B cell (primary cell): ENCODE measurements around the gene CFAP90. TPM values are rescaled to one million over a fixed set of nuclear protein-coding genes. Genes with fewer than 3 reads are reported as not detected.

ENCODE experiments used
- ATAC-seq: fragments of 200-7000 bp; cut with Tn5 transposase; one replicate; pipeline ENCODE4 v1.10.0; 2021; ENCODE audit warnings: low read depth, mild to moderate bottlenecking, moderate number of reproducible peaks, moderate library complexity
- CTCF ChIA-PET: fragments of 350-600 bp; sonication (Branson Sonifier 250); formaldehyde crosslinking; loops from one replicate; lab custom pipeline; 2021; ENCODE audit warnings: antibody characterized with exemption, inconsistent platforms; lab: Charles Lee
- POLR2A ChIA-PET: fragments of 350-600 bp; sonication (Branson Sonifier 250); formaldehyde crosslinking; loops from one replicate; lab custom pipeline; 2021; ENCODE audit warnings: antibody characterized with exemption; lab: Charles Lee
- DNase-seq: peaks from one replicate; pipeline ENCODE4 v3.0.0; 2013
- H2AFZ ChIP-seq: 2 replicates; pipeline ENCODE4 v1.6.1; 2012; ENCODE audit warnings: mild to moderate bottlenecking, low read depth, low read length; ENCODE audit not compliant: insufficient read depth, poor library complexity, severe bottlenecking
- H3K27ac ChIP-seq, 2 donors: 1 replicate in 1 of 2; 2 replicates in 1 of 2; pipeline ENCODE4 v1.5.1; 2012 to 2013; ENCODE audit warnings: low read length in 2 of 2, mild to moderate bottlenecking in 2 of 2, moderate library complexity in 1 of 2
- H3K27me3 ChIP-seq, 4 experiments: fragments of 200-600 bp in 1 of 4; sonication (generic) in 1 of 4; replicated peaks in 1 of 4; 1 replicate in 2 of 4; 2 replicates in 2 of 4; pipeline versions ENCODE4 v1.6.1 to v1.7.0; 2013 to 2016; ENCODE audit warnings: low read length in 3 of 4, mild to moderate bottlenecking in 2 of 4, mixed read lengths in 1 of 4, moderate library complexity in 1 of 4; ENCODE audit not compliant: insufficient read depth in 4 of 4, control insufficient read depth in 3 of 4; ENCODE audit errors: control extremely low read depth in 1 of 4
- H3K36me3 ChIP-seq, 2 experiments: replicated peaks in 1 of 2; 1 replicate in 1 of 2; 2 replicates in 1 of 2; pipeline versions ENCODE4 v1.6.1 to v1.7.1; 2013; ENCODE audit warnings: low read length in 1 of 2; ENCODE audit not compliant: insufficient read depth in 2 of 2, control insufficient read depth in 1 of 2; ENCODE audit errors: control extremely low read depth in 1 of 2, extremely low read depth in 1 of 2
- H3K4me1 ChIP-seq, 2 donors: fragments of 200-600 bp in 1 of 2; sonication (generic) in 1 of 2; 1 replicate in 1 of 2; 2 replicates in 1 of 2; pipeline versions ENCODE4 v1.5.1 to v1.6.1; 2013 to 2017; ENCODE audit warnings: low read length in 2 of 2; ENCODE audit not compliant: control insufficient read depth in 2 of 2, insufficient read depth in 2 of 2
- H3K4me2 ChIP-seq: replicated peaks from 2 replicates; pipeline ENCODE3; 2012; ENCODE audit warnings: mild to moderate bottlenecking, low read depth, low read length; ENCODE audit not compliant: poor library complexity, severe bottlenecking
- H3K4me3 ChIP-seq, 5 experiments: fragments of 200-600 bp in 1 of 5; sonication (generic) in 1 of 5; 1 replicate in 3 of 5; 2 replicates in 2 of 5; pipeline versions ENCODE4 v1.5.1 to v1.7.0; 2011 to 2016; ENCODE audit warnings: low read length in 4 of 5, mild to moderate bottlenecking in 4 of 5, low read depth in 2 of 5, control low read depth in 1 of 5, moderate library complexity in 1 of 5; ENCODE audit not compliant: insufficient read depth in 1 of 5; ENCODE audit errors: control extremely low read depth in 1 of 5, extremely low read depth in 1 of 5
- H3K79me2 ChIP-seq: fragments of 200-600 bp; sonication (generic); one replicate; pipeline ENCODE4 v1.6.0; 2016; ENCODE audit warnings: low read length; ENCODE audit not compliant: control insufficient read depth, insufficient read depth
- H3K9ac ChIP-seq: fragments of 200-600 bp; sonication (generic); 2 replicates; pipeline ENCODE4 v1.6.1; 2017; ENCODE audit warnings: mild to moderate bottlenecking, low read length, moderate library complexity
- H3K9me3 ChIP-seq, 3 donors: one replicate each; pipeline versions ENCODE4 v1.6.1 to v1.7.1; 2013; ENCODE audit warnings: low read length in 2 of 3; ENCODE audit not compliant: control insufficient read depth in 2 of 3, insufficient read depth in 1 of 3; ENCODE audit errors: control extremely low read depth in 1 of 3
- H4K20me1 ChIP-seq: 2 replicates; pipeline ENCODE4 v1.6.0; 2012; ENCODE audit warnings: mild to moderate bottlenecking, low read length; ENCODE audit not compliant: insufficient read depth, control insufficient read depth, poor library complexity, severe bottlenecking
- H3K27ac Mint-ChIP-seq: one replicate; pipeline ENCODE4 v1.8.0; 2021; ENCODE audit warnings: mixed read lengths
- H3K27me3 Mint-ChIP-seq: one replicate; pipeline ENCODE4 v1.8.0; 2021; ENCODE audit warnings: mixed read lengths
- H3K4me1 Mint-ChIP-seq: one replicate; pipeline ENCODE4 v1.8.0; 2021; ENCODE audit warnings: mixed read lengths
- H3K4me3 Mint-ChIP-seq: one replicate; pipeline ENCODE4 v1.8.0; 2021; ENCODE audit warnings: mixed read lengths
- H3K9me3 Mint-ChIP-seq: one replicate; pipeline ENCODE4 v1.8.0; 2022; ENCODE audit warnings: mixed read lengths; ENCODE audit not compliant: insufficient read depth
- CTCF ChIP-seq: fragments of 200-600 bp; IDR thresholded peaks from one replicate; pipeline ENCODE4 v1.8.0; 2022; ENCODE audit warnings: antibody characterized with exemption, mild to moderate bottlenecking
- EZH2 ChIP-seq: IDR thresholded peaks from 2 replicates; pipeline ENCODE4 v1.6.1; 2012; ENCODE audit warnings: borderline replicate concordance, low read depth, mild to moderate bottlenecking, moderate library complexity, low read length; ENCODE audit not compliant: insufficient read depth, poor library complexity, severe bottlenecking
- WGBS: methylation state at CpG from one replicate; pipeline ENCODE4 v1.1.5; 2013; ENCODE audit warnings: missing lambda C conversion rate; ENCODE audit not compliant: insufficient coverage; 5-methylcytosine and 5-hydroxymethylcytosine counted together
- intact Hi-C: fragments of 100-400 bp; cut with micrococcal nuclease; formaldehyde crosslinking; loops from one replicate; pipeline ENCODE4 v1.10.0; 2022
- polyA plus RNA-seq: library from polyadenylated mRNA; depleted of rRNA; stranded (reverse); fragments of >200 nt; gene quantifications from 2 replicates; pipeline ENCODE4 v1.2.3, GENCODE V29; 2012
- total RNA-seq, 2 donors: library from RNA; stranded (reverse); fragments of 120-200 nt in 1 of 2; gene quantifications; 1 replicate in 1 of 2; 2 replicates in 1 of 2; pipeline versions ENCODE4 v1.2.3 to v1.2.4, GENCODE V29; 2013 to 2022

CFAP90 gene
- total and polyA plus RNA-seq, 2 donors (not counting 1 experiment from before 2014, with no cell fraction given) = not detected

GRCh38 chr5:7886849-7887475, 36.0 kb upstream of the CFAP90 start:
- peaks cover 6% of the 10 kb centered on the region for H4K20me1 ChIP-seq
- H3K4me2 ChIP-seq = no peak overlapping the region
- Mint-ChIP-seq H3K27me3 (no peaks in the 10 kb centered on the region), H3K9me3 (no peaks in the 10 kb centered on the region), H3K27ac (no peak overlapping the region), H3K4me3 (no peak overlapping the region), H3K4me1 (no peaks in the 10 kb centered on the region)
- no peak overlapping the region for H2AFZ ChIP-seq
- WGBS = 0% methylated on average over 1 of the region's 7 CpGs
- no peak overlapping the region for H3K4me3 ChIP-seq
- TF ChIP-seq EZH2 = no peak
- TF ChIP-seq CTCF = peak; percentile 73
- ChIA-PET POLR2A (no interaction called here), CTCF (interaction anchor here (0.8 to 2.3 kb wide), 9 partner anchors 9 to 1321 kb away, joined by 3 to 14 read pairs (median 8); partner anchors contain the start of genes FASTKD3 and MTRR)
- H3K4me1 ChIP-seq = no peaks in the 10 kb centered on the region
- no peak overlapping the region for H3K9ac ChIP-seq
- no peaks in the 10 kb centered on the region for H3K79me2 ChIP-seq
- ATAC-seq (no peak), DNase-seq (peak; percentile 50)
- no peaks in the 10 kb centered on the region for H3K9me3 ChIP-seq
- H3K27ac ChIP-seq = no peak overlapping the region
- H3K36me3 ChIP-seq = peaks cover 18 to 52% of the 10 kb centered on the region in 2 experiments
- no peaks in the 10 kb centered on the region for H3K27me3 ChIP-seq
- intact Hi-C loops = loop anchor here (5.0 kb wide), 1 partner anchor 1320 kb away; no protein-coding TSS in a partner anchor
